GM12801 (cell line): Measurements from ENCODE around the gene TFF2.

Experiments
- TF ChIP-seq, protein P1 (sequence below): IDR thresholded peaks from one replicate; pipeline ENCODE4 v1.5.1; 2011; ENCODE audit warnings: control low read depth; ENCODE audit not compliant: insufficient read length; ENCODE audit errors: extremely low read depth

Gene TFF2, protein sequence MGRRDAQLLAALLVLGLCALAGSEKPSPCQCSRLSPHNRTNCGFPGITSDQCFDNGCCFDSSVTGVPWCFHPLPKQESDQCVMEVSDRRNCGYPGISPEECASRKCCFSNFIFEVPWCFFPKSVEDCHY

DNA sequence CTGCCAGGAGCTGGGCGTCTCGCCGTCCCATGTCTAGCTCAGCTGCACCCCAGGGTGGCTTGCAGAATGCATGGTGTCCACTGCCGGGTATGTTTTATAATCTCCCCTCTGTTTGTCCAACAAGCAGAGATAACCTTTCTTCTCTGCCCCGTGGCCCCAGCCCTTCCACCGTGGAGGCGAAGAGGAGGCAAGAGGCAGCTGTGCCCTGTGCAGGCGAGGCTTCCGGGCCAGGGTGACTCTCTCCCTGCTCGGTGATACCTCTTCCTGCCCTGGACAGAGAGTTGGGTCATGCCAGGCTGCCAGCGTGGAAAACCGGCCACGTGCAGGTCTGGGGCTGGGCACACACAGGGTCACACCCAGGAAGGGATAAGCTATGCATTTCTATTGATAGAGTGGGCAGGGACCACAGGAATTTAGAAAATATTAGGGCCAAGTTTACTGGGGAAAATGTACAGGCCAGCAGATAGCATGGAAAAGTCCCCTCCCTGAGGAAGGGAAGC is at the start of gene TFF2:
TFF2 (minus strand) TSS at position 68 of the 500 bp plus-strand sequence; CDS start at position 31, 37 bp downstream.
- TF ChIP-seq, protein P1, sequence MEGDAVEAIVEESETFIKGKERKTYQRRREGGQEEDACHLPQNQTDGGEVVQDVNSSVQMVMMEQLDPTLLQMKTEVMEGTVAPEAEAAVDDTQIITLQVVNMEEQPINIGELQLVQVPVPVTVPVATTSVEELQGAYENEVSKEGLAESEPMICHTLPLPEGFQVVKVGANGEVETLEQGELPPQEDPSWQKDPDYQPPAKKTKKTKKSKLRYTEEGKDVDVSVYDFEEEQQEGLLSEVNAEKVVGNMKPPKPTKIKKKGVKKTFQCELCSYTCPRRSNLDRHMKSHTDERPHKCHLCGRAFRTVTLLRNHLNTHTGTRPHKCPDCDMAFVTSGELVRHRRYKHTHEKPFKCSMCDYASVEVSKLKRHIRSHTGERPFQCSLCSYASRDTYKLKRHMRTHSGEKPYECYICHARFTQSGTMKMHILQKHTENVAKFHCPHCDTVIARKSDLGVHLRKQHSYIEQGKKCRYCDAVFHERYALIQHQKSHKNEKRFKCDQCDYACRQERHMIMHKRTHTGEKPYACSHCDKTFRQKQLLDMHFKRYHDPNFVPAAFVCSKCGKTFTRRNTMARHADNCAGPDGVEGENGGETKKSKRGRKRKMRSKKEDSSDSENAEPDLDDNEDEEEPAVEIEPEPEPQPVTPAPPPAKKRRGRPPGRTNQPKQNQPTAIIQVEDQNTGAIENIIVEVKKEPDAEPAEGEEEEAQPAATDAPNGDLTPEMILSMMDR: no peak

DNA sequence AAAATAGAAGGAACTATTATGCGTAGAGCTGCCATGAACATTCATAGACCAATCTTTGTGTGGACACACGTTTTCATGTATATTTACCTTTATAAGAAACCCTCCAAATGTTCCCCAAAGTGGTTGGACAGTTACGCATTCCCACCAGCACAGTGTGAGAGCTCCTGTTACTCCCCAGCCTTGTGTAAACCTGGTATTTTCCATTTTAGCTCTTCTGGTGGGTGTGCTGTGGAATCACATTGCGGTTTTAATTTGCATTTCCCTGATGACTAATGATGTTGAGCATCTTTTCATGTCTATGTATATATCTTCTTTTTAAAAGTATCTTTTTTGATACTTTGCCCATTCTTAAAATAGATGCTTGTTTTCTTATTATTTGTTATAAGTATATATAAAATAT is 49.7 kb upstream of the TFF2 start:
- TF ChIP-seq, protein P1: no peak

DNA sequence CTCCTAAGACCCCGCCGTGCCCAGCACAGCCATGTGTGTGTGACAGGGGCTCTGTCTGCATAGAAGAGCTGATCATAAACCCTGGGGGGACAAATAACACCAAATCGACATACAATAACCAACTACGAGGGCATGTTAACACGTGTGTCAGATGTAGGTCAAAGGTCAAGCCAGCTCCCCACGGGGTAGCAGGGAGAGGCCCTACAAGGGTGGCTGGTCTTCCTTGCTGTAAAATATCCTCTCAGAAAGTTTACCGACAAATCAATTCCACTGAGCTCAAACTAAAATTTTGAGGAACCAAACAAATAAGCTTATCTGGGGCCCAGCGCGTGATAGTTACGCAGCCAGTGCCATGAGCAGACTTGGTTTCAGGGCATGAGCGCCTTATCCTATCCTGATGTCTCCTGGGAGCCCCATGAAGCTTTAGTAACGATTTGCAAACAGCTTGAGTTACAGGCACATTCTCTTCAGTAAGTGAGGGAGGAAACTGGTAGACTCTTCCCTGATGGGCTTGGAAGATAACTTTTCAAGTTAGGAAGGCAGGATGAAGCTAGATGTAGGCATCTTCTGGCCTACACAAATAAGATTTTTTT is 47.7 kb upstream of the TFF2 start:
- TF ChIP-seq, protein P1: no peak

DNA sequence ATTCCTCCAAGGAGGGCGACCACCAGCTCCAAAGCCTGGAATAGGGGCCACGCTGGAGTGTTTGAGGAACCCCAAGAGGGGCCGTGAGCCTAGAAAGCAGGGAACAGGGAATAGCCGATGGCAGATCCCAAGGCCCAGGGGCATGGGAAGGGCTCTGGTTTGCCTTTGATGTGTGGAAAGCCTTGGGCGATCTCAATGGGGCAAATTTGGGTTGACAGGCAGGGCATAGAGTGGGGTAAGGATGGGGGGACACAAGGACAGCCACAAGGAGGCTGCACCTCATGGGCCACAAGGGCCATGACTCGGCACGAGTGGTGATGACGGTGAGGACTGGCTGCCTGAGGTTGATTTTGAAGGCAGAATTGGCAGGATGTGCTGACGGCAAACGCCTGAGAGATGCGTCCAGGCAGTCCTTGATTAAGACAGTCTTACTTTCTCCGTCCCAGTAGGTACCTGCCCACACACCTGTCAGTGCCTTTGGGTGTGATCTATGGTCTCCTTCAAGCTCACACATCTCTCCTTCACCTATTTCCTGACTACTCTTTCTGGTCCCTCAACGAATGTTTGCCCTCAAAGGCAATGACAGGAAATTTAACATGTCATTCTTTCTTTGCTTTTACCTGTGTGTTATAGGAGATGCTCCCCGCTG is 47.1 kb upstream of the TFF2 start:
- TF ChIP-seq, protein P1: no peak

DNA sequence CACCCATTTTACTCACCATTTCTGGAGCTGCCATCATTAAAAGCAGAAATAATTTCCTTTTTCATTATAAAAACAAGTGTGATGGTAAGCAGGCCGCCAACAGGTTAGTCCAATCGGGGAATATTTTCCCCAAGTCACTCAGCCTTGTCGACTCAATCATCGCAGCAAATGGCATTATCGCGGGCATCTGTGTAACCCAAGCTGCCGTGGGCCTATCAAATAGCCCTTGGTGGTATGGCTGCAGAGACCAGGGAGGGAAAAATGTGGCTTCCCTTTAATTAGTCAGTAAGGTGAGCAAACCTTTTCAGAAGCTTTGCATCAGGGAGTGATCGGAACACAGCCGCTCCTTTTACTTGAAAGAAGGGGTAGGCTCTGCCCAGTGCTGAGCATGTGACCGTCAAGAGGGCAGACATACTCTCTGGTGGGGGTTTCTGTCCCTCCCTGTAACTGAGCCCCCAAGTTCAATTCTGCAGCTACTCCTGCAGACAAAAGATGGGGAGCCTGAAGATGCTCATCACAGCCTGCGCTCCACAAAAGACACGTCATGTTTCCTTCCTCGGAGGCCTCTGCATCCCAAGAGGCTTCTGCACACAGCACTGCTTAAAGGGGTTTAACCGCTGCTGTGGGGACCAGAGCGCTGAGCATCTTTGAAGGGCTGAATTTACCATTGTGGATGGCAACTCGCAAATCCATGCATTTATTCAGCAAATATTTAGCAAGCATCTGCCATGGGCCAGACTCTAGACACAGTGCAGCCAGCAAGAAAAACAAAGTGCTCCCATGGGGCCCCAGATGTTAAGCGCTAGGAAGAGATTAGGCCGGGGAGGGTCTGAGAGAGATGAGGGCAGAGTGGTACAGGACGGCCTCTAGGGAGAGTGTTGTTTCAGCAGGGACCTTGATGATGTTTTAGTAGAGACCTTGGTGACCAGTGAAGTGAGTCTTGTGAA is 46.3 kb upstream of the TFF2 start:
- TF ChIP-seq, protein P1: no peak

DNA sequence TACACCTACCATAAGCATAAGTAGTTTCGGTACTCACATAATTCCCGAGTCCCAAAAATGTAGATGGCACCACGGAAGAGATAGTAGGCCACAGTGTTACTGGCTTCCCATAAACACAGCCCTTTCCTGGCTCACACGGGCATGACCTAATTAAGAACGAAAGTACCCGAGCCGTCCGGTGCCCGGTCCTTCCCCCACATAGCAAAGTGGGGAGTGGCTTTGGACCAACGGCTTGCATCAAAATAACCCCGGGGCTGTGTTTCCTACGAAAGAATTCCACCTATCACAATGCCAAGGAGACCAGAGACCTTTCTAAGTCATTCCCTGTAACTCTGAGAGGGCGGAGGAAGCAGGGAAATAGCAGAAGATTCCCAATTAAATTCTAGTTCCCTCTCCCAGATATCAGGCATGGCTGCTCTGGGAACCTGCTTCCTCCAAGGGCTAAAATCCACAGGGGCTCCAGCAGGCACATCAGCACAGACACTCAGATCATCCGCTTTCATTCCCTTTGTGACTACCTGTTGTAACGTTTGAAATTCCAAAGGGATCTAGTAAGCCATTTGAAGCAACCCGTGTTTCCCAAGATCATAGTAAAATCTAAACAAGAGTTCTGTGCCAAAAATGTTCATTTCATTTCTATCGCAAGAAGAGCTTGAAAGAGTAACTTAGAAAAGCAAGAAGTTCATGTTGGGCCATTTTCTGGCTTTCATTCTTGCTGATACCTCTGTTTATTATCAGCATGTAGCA is 45.3 kb upstream of the TFF2 start, which contains the start of gene TMPRSS3:
TMPRSS3 (minus strand) TSS at position 148 of the 747 bp plus-strand sequence. CDS start 635 bp downstream, outside the sequence.
- TF ChIP-seq, protein P1: no peak
